Endodermal cell (in vitro differentiated cells): ENCODE results near the gene TGFBI. TPM values are rescaled to one million over a fixed set of nuclear protein-coding genes. Genes with fewer than 3 reads are reported as not detected.
A peak's percentile ranks its signal among the peaks of the same experiment; 100 is the strongest.

Experiments used
- DNase-seq: peaks from one replicate; pipeline ENCODE4 v3.0.0-alpha.2; 2017
- H3K27ac ChIP-seq: 2 replicates; pipeline ENCODE4 v1.5.1; 2013; ENCODE audit warnings: mild to moderate bottlenecking, low read depth, low read length, moderate library complexity
- H3K27me3 ChIP-seq: 2 replicates; pipeline ENCODE4 v1.6.1; 2013; ENCODE audit warnings: mild to moderate bottlenecking, low read length, moderate library complexity; ENCODE audit not compliant: insufficient read depth, control insufficient read depth, poor library complexity, severe bottlenecking
- H3K36me3 ChIP-seq: 2 replicates; pipeline ENCODE4 v1.7.0; 2013; ENCODE audit warnings: mild to moderate bottlenecking, low read length, moderate library complexity; ENCODE audit not compliant: control insufficient read depth, insufficient read depth
- H3K4me1 ChIP-seq: one replicate; pipeline ENCODE4 v1.7.0; 2013; ENCODE audit warnings: low read length; ENCODE audit not compliant: control insufficient read depth, insufficient read depth
- H3K4me3 ChIP-seq: 2 replicates; pipeline ENCODE4 v1.5.1; 2013; ENCODE audit warnings: mild to moderate bottlenecking, low read length, moderate library complexity
- H3K9ac ChIP-seq: 2 replicates; pipeline ENCODE4 v1.6.1; 2013; ENCODE audit warnings: mild to moderate bottlenecking, low read length, moderate library complexity; ENCODE audit not compliant: poor library complexity, severe bottlenecking; ENCODE audit errors: extremely low read depth
- H3K9me3 ChIP-seq: 2 replicates; pipeline ENCODE4 v1.6.1; 2013; ENCODE audit warnings: mild to moderate bottlenecking, low read length, moderate library complexity; ENCODE audit not compliant: control insufficient read depth
- H3K27ac Mint-ChIP-seq: 2 replicates; pipeline ENCODE4 v1.8.0; 2020; ENCODE audit warnings: mixed read lengths
- H3K27me3 Mint-ChIP-seq: 2 replicates; pipeline ENCODE4 v1.8.0; 2021; ENCODE audit warnings: mild to moderate bottlenecking, mixed read lengths; ENCODE audit not compliant: insufficient read depth
- H3K36me3 Mint-ChIP-seq: 2 replicates; pipeline ENCODE4 v1.8.0; 2020; ENCODE audit warnings: low read depth, mixed read lengths
- H3K4me1 Mint-ChIP-seq: 2 replicates; pipeline ENCODE4 v1.8.0; 2020; ENCODE audit warnings: mixed read lengths
- H3K4me3 Mint-ChIP-seq: 2 replicates; pipeline ENCODE4 v1.8.0; 2020; ENCODE audit warnings: mild to moderate bottlenecking, moderate library complexity, mixed read lengths
- H3K9me3 Mint-ChIP-seq: 2 replicates; pipeline ENCODE4 v1.8.0; 2020; ENCODE audit warnings: mild to moderate bottlenecking, mixed read lengths
- CTCF ChIP-seq: fragments of 200-600 bp; sonication (generic); conservative IDR thresholded peaks from 2 replicates; pipeline ENCODE4 v1.5.0; 2021; ENCODE audit warnings: antibody characterized with exemption, mild to moderate bottlenecking
- WGBS, 2 experiments: methylation state at CpG; one replicate each; pipeline versions ENCODE4 v1.1.5 to v1.1.7; 2013; ENCODE audit warnings: missing lambda C conversion rate in 2 of 2, mixed read lengths in 1 of 2; ENCODE audit not compliant: insufficient coverage in 1 of 2, insufficient read length in 1 of 2; 5-methylcytosine and 5-hydroxymethylcytosine counted together
- total RNA-seq, 2 donors: library from RNA; stranded (reverse); fragmentation: NEBNext Ultra II Directional in 1 of 2; extraction: Animal tissue kit (Norgen Biotek cat#: 25700) in 1 of 2; gene quantifications; 2 replicates in 1 of 2; 3 replicates in 1 of 2; pipeline ENCODE4 v1.2.1, GENCODE V29; 2021

TGFBI gene
- total RNA-seq, 2 donors from 2014 or later: 2.8 to 4.9 TPM

DNA sequence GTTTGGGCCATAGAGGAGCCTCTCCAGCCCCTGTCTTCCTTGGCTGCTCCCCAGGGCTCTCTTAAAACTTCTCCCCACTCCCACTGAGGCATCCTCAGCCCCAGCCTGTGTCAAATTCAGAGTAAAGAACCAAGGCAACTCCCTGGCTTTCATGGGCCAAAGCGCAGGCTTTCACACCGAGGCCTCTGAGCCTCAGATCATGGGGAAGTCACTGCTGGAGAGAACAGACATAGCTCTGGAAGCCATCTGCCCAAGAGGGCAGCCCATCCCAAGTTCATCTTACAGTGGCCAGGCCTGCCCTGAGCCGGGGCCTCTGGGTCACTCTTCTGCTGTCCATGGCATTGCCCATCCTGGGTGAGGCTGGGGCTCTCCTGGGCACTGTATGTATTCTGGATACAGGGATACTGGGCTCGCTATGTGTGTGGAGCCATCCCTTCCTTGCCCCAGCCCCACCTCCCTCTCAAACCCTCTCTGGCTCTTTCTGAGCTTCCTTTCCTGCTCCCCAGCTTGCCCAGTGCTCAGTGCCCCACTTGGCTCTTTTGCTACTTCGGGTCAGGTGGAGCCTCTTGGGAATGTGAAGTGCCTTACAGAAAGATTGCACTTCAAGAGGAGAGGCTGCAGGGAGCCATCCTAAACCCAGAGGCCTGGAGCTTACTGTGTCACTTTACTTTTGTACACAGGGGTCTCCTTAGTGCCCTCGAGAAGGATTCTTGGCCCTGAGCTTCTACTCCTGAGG, 33.0 kb downstream of the TGFBI start:
- no peaks in the 10 kb centered on the region for H3K36me3 ChIP-seq
- no peaks in the 10 kb centered on the region for H3K27me3 ChIP-seq
- Mint-ChIP-seq H3K27me3 (no peaks in the 10 kb centered on the region), H3K9me3 (no peaks in the 10 kb centered on the region), H3K36me3 (no peaks in the 10 kb centered on the region), H3K4me3 (no peak overlapping the region), H3K4me1 (peaks cover 6% of the 10 kb centered on the region), H3K27ac (peak overlapping the region; percentile 39)
- H3K9ac ChIP-seq: no peak overlapping the region
- H3K27ac ChIP-seq: no peak overlapping the region
- TF ChIP-seq CTCF: no peak
- no peak overlapping the region for H3K4me3 ChIP-seq
- no peaks in the 10 kb centered on the region for H3K4me1 ChIP-seq
- WGBS, 2 experiments: 91 to 92% methylated on average over 5 to 6 of the region's 6 CpGs
- DNase-seq: no peak
- no peaks in the 10 kb centered on the region for H3K9me3 ChIP-seq

DNA sequence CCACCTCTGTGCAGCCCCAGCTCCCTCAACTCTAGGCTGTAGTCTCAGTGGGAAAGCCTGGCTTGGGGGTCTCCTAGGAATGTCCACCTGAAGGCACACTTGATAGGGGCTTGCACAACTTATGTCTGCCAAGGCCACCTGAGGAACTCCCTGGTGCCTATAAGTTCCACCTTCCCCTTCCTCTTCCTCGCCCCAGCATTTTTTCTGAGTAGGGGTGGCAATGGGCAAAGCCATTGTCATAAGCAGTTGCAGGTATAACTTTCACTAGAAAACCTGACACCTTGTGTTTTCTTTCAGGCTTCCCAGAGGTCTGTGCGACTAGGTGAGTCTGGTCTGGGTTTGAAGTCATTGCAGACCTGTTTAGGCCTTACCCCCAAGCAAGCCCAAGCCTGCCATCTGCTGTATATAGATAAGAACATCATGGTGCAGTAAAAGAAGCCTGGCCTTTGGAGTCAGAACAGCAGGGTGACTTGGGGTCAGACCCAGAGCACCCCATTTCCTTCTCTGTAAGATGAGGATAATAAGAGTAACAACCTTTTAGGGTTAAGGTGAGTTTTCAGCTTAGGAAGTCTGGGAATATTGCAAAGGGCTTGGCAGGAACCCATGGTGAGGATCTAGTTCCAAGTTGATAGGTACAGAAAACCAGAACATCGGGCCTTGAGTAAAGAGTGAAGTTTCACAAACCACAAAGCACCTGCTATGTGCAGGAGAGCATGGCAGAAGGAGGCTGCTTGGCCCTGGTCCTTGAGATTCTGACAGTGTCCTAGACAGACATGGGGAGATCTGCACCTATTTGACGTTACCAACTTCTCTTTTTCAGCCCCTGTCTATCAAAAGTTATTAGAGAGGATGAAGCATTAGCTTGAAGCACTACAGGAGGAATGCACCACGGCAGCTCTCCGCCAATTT, 33.8 kb downstream of the TGFBI start:
- no peaks in the 10 kb centered on the region for H3K4me1 ChIP-seq
- H3K36me3 Mint-ChIP-seq: no peaks in the 10 kb centered on the region
- H3K4me1 Mint-ChIP-seq: peaks cover 6% of the 10 kb centered on the region
- 86 to 90% methylated on average over 4 to 6 of the region's 6 CpGs for WGBS, 2 experiments
- H3K27me3 ChIP-seq: no peaks in the 10 kb centered on the region
- TF ChIP-seq CTCF: peak; percentile 77
- no peak overlapping the region for H3K4me3 Mint-ChIP-seq
- no peak overlapping the region for H3K9ac ChIP-seq
- no peak overlapping the region for H3K4me3 ChIP-seq
- no peaks in the 10 kb centered on the region for H3K36me3 ChIP-seq
- no peak overlapping the region for H3K27ac ChIP-seq
- peak; percentile 70 for DNase-seq
- H3K9me3 Mint-ChIP-seq: no peaks in the 10 kb centered on the region
- H3K27me3 Mint-ChIP-seq: no peaks in the 10 kb centered on the region
- H3K9me3 ChIP-seq: no peaks in the 10 kb centered on the region
- H3K27ac Mint-ChIP-seq: no peak overlapping the region

GRCh38 chr5:136063778-136064465, 35.1 kb downstream of the TGFBI start:
- no peak overlapping the region for H3K9ac ChIP-seq
- Mint-ChIP-seq H3K4me1 (peaks cover 3% of the 10 kb centered on the region), H3K9me3 (no peaks in the 10 kb centered on the region), H3K27ac (no peak overlapping the region), H3K36me3 (no peaks in the 10 kb centered on the region), H3K27me3 (no peaks in the 10 kb centered on the region), H3K4me3 (no peak overlapping the region)
- no peaks in the 10 kb centered on the region for H3K36me3 ChIP-seq
- no peaks in the 10 kb centered on the region for H3K9me3 ChIP-seq
- H3K27me3 ChIP-seq: no peaks in the 10 kb centered on the region
- no peak overlapping the region for H3K27ac ChIP-seq
- no peaks in the 10 kb centered on the region for H3K4me1 ChIP-seq
- H3K4me3 ChIP-seq: no peak overlapping the region
- DNase-seq: peak; percentile 57
- TF ChIP-seq CTCF: no peak
- 82 to 84% methylated on average over 6 to 8 of the region's 8 CpGs for WGBS, 2 experiments
